K562 treated with DMSO at 1 percent for 24 hours (cell line): ENCODE data around the gene NOM1. TPM values are rescaled to one million over a fixed set of nuclear protein-coding genes. Genes with fewer than 3 reads are reported as not detected.

Source experiments
- total RNA-seq: library from RNA; unstranded; fragments of 300-600 nt; gene quantifications from 2 replicates; pipeline ENCODE4 v1.2.3, GENCODE V29; 2022; ENCODE audit warnings: low read depth; ENCODE audit not compliant: insufficient read depth

Gene NOM1
- total RNA-seq: 9.1 and 10.1 TPM in 2 replicates

DNA sequence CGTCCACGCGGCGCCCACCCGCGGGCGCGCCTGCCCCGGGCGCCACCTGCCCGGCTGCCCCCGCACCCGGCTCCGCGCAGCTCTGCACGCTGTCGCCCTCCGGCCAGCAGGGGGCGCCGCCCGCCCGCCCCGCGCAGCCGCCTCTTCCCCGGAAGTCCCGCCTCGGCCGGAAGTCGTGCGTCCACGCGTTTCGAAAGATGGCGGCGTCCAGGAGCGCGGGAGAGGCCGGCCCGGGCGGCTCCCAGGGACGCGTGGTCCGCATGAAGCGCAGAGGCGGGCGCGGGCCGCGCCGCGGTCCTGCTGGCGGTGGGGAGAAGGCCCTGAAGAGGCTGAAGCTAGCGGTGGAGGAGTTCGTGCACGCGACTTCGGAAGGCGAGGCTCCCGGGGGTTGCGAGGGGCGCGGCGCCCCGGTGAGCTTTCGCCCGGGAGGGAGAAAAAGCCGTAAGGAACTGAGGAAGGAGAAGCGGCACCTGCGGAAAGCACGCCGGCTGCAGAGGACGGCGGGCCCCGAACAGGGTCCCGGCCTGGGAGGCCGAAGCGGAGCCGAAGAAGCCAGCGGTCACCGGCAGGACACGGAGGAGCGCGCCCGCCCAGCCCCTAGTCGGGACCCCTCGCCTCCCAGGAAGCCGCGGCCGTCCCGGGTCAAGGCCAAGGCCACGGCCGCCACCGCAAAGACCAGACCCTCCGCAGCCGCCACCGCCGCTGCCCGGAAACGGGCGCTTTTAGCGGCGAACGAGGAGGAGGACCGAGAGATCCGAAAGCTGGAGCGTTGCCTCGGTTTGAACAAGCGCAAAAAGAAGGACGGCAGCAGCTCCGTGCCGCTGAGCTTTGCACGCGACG lies at the start of gene NOM1:
Gene NOM1 (plus strand): TSS at position 172 of the 840 bp plus-strand sequence. CDS start 26 bp downstream, at position 198.

GRCh38 chr7:157010588-157011332 lies 61.2 kb downstream of the NOM1 start, which contains the start of gene MNX1:
TSS of gene MNX1 (minus strand) at chr7:157010663. CDS start at chr7:157010350, 313 bp downstream.

Other genes with a start within 250 kb of the NOM1 start
- 42.3 and 46.3 TPM in 2 replicates for gene LMBR1, start 56.5 kb upstream of the NOM1 start, total RNA-seq
- 5.8 and 6.5 TPM in 2 replicates for gene MNX1, start 61.0 kb downstream of the NOM1 start, total RNA-seq
- 35.2 and 39.4 TPM in 2 replicates for gene UBE3C, start 189.2 kb downstream of the NOM1 start, total RNA-seq